GM19328 (cell line): ENCODE data around the gene FBXO22.

ENCODE experiments used
- ATAC-seq: cut with Tn5 transposase; IDR thresholded peaks from one replicate; pipeline ENCODE4 v1.9.1; 2021; ENCODE audit warnings: mild to moderate bottlenecking, moderate library complexity; ENCODE audit not compliant: unreplicated experiment

FBXO22 gene

GRCh38 chr15:75918135-75918534 is 14.5 kb downstream of the FBXO22 start:
- ATAC-seq, result no peak

DNA sequence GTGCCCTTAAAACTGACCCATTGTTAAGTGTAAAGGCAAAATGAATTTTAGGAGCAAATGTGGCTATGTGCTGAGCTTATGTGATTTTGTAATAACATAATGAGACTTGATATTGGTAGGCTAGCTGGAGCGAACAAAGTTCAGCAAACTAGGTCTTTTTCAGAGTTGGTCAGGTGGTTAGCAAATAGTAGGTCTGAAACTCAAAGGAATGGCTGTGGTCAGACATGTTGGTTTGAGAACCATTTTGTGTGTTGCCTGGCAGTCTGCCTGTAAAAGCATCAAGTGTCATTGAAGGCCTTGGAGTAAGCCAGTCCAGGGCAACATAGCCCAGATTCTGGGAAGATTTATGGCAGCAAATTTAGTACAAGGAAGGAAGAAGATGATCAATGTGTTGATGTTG is 16.4 kb downstream of the FBXO22 start:
- no peak for ATAC-seq

DNA sequence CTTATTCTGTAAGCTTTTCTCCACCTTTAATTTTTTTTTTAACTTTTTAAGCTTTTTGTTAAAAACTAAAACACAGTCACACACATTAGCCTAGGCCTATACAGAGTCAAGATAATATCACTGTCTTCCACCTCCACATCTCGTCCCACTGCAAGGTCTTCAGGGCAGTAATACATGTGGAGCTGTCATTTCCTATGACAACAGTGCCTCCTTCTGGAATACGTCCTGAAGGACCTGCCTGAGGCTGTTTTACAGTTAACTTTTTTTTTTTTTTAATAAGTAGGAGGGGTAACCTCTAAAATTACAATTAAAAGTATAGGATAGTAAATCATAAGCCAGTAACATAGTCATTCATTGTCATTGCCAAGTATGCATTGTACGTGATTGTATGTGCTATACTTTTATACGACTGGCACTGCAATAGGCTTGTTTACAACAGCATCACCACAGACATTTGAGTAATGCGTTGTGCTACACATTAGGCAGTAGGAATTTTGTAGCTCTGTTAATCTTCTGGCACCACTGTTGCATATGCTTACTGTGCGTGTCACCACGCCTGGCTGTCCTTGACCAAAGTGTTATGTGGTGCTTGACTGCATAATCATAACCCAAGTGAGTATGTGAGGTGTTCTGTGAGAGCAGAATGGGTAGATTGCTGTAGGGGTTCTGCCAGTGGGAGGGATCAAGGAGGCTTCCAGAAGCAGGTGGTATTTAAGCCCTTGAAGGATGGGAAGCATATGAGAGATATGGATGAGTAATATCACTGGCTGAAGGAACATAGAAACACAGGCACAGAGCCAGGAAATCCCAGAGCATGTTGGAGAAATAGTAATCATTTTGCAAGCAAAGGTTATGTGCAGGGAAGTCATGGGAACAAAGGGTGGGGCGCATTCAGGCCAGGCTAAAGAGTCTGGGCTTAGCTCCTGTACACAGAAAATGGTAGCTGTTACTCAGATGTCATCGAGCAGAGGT is 18.3 kb downstream of the FBXO22 start:
- ATAC-seq, result no peak

GRCh38 chr15:75923756-75924155 is 20.1 kb downstream of the FBXO22 start:
- ATAC-seq, result no peak

DNA sequence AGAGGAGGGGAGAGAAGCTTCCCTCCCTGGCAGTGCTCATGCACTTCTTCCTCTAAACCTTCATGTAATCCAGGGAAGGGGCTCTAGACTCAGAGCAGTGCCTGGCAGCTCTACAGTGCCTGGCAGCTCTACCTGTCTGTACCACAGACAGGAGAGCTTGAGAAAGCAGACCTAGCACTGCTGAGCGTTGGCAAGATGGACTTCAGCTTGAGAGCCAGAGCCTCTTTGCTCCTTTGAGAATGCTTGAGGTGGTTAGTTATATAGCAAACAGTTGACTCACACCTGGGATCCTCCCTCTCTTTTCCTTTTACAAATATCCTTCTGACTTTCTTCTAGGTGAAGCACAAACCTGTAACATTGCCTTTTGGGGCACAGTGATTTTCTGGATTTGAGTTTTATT is 20.9 kb downstream of the FBXO22 start:
- ATAC-seq, result no peak

- no peak for ATAC-seq
These were observed 21.8 kb downstream of the FBXO22 start for GRCh38 chr15:75925440-75925839.

DNA sequence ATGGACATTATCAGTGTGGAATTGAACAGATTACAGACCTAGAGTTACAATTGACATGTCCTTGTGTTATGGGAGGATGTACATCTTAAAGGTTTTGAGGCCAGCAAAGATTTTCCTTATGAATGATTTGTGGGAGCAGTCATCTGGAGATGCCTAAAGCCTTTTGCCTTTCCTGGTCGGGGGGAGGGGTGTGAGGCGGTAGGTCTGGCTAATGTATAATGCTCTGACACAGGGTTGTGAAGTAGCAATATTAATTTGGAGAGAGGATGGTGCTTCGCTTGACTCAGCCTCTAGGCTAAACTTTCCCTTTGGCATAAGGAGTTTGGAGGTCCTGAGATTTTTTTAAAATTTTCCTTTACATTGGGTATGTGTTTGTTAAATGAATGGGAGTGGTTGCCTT is 23.3 kb downstream of the FBXO22 start:
- no peak for ATAC-seq

DNA sequence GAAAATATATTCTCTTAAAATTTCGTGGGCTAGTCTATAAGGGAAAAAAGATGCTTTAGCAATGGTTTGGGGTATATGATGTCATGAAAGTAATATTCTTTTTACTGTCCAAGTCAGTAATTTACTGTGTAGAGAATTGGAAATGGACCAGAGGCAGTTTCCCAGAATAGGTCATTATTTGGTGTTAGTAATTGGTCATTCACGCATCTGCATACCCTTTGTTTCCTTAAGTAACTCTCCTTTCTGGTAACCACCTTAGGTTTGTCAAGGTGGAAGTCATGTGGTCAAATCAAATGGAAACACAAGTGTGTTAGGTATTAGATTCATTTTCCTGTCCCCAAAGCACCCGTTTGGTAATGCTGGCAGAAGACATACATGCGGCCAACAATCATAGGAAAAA is 23.9 kb downstream of the FBXO22 start:
- ATAC-seq, result no peak

- ATAC-seq, result no peak
These were observed 25.3 kb downstream of the FBXO22 start for GRCh38 chr15:75928680-75929608.

DNA sequence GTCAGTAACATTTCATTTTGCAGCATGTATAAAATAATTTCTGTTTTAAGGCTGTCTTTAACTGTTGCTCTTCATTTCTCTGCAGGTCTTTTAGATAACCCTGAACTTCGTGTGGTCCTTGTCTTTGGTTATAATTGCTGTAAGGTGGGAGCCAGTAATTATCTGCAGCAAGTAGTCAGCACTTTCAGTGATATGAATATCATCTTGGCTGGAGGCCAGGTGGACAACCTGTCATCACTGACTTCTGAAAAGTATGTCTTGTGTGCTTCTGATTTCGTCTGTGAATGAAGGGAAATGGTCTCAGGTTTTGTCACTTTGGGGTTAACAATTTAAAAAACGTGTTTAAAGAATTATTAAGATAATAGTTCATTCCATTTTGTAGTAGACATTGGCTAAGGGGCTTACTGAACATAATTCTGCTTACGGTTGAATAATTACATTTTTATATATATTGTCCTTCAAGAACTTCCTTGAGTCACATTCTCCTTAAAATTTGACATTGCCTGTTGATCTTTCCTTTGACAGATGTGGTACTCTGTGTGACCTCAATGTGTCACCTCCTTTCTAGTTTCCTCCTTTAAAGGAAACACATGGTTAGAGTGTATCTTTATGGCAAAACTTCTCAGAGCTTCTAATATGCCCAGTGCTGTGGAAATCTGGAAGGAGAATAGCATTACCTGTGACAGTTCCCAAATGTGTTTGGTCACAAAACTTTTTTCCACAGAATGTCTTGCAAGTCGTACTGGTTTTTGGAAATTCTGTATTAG is 26.3 kb downstream of the FBXO22 start:
- ATAC-seq, result no peak

DNA sequence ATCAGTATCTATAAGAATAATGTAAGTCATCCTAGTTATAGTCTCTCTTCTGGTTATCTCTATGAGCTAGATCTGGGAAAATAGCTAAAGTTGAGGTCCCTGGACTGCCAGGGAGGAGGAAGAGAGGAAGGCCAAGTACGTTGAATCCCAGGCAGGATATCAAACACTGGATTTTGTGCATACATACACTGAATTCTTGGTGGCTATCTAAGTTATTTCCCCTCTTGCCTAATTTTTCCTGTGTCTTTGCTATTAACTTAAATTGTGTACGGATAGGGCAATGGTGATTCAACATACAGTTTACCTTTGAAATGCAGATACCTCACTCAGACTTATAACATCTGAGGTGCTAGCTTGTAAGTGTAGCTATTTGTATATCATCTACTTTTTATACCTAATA is 27.2 kb downstream of the FBXO22 start:
- ATAC-seq, result no peak

GRCh38 chr15:75942464-75942863 is 38.8 kb downstream of the FBXO22 start:
- ATAC-seq, result no peak

GRCh38 chr15:75943246-75943645 is 39.6 kb downstream of the FBXO22 start:
- ATAC-seq, result no peak

- ATAC-seq, result no peak
These were observed 40.1 kb downstream of the FBXO22 start for GRCh38 chr15:75943713-75944215.

- ATAC-seq, result no peak
These were observed 42.3 kb downstream of the FBXO22 start for GRCh38 chr15:75945953-75946352.

- no peak for ATAC-seq
These were observed 43.4 kb downstream of the FBXO22 start for GRCh38 chr15:75947092-75947491.

DNA sequence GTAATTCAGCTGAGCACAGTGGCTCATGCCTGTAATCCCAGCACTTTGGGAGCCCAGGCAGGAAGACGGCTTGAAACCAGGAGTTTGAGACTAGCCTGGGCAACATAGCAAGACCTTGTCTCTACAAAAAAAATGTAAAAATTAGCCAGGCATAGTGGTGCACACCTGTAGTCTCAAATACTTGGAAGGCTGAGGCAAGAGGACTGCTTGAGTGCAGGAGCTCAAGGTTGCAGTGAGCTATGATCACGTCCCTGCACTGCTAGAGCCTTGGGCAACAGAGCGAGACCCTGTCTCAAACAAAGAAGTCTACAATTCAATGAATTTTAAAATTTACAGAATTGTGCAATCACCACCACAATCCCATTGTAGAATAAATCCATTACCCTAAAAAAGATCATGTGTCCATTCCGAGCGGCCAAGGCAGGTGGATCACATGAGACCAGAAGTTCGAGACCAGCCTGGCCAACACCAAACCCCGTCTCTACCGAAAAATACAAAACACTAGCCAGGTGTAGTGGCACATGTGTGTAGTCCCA is 45.2 kb downstream of the FBXO22 start:
- ATAC-seq, result no peak

DNA sequence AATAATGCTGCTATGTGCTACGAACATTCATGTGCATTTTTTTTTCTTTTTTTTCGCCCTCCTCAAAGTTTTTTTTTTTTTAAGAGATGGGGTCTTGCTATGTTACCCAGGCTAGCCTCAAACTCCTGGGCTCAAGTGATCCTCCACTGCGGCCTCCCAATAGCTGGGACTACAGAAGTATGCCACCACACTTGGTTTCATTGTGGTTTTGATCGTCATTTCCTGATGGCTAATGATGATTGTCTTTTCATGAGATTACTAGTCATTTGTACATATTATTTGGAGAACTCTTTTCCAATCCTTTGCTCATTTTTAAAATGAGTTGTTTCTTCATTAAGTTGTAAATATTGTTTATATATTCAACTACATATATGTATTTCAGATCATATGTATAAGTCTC is 48.8 kb downstream of the FBXO22 start:
- ATAC-seq, result no peak

DNA sequence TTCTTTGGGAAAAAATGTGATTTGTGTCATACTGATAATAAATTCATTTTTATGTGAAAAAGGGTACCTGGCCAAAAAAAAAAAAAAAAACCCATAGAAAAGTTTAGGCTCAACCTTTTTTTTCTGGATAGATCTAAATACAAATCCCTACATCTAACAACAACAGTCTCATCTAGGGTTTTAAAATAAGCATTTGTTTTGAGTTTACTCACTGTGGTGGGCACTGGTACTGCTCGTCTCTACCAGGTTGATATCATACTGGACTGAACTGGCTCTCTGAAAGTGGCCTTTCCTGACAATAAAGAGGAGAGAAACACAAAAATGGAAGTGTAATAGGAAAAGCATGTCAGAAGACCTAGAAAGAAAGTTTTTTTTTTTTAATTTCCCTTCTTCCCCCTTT is 52.0 kb downstream of the FBXO22 start:
- no peak for ATAC-seq

DNA sequence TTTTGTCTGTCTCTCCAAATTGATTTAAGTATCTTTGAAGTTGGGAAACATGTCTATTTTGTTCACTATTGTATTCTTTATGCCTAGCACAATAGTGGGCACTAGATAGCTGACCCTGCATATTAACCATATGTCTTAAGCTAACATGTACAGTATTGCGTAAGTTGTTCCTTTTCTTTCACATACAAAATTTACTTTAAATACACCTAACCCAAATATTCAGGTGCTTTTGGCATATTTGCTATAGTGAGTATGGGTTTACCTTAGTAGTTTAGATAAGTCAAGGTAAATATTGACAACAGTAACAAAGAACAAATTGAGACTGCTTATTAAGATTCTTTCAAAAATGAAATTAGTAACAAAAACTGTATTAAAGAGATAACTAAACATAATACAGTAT is 57.7 kb downstream of the FBXO22 start:
- ATAC-seq, result no peak
